Renal cortex interstitium (tissue), 11 donors: ENCODE data around the gene ADARB2. TPM values are rescaled to one million over a fixed set of nuclear protein-coding genes. Genes with fewer than 3 reads are reported as not detected.
"Not testable (repeated sequence)": the region's sequence is repeated elsewhere in the genome, so short reads cannot be mapped to it uniquely, and the experiment has no call there.

ENCODE experiments used
- DNase-seq, 11 donors: peaks; one replicate each; pipeline ENCODE4 v3.0.0-alpha.2; 2013; ENCODE audit warnings: low read depth in 9 of 11, low spot score in 4 of 11; ENCODE audit errors: extremely low read depth in 1 of 11
- polyA plus RNA-seq, 3 donors: library from polyadenylated mRNA; unstranded; fragments of 120-200 nt; gene quantifications; one replicate each; pipeline ENCODE4 v1.2.1, GENCODE V29; 2013; ENCODE audit not compliant: insufficient read length in 3 of 3

The ADARB2 gene
- polyA plus RNA-seq, 3 donors = 1.1 to 2.1 (median 1.5) TPM

DNA sequence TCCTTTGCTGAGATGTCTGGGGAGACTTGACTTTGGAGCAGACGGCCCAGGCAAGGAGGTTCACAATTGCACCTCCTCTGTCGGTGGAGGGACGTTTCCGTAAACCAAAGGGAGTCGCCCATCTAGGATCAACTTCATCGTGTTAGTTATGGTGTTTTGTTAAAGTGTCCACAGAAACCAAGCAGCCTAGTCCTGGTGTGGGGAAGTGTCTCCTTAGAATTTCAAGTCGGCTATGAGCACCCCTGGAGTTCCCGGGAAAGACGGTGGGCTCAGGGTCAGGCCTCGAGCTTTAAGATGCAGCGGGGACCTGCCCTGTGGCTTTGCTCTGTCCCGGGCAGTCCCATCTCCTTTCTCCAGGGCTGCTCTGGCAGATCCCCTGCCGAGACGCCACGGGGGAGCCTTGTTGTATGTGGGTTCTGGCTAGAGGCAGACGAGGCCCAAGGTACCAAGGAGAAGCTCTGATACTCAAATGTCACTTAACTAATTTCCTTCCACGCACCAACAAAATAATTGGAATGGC is 319.2 kb downstream of the ADARB2 start:
- DNase-seq = no peak

DNA sequence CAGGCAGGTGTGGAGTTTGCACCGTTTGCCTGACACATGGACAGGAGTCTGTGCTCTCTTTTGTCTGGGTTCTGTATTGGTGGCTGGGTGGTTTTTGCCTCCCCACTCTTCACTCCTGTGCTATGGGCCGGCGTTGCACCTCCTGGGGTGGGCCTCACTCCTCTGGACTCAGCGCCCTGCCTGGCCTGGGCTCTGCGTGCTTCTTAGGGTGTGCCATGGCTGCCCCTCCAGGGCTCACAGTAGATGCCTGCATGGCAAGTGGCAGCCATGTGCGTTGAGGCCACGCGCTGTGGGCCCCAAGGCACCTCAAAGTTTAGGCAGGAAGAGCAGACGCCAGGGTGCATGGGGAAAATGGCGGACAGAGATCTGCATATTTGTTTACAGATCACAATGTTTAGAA is 319.8 kb downstream of the ADARB2 start:
- DNase-seq = no peak

DNA sequence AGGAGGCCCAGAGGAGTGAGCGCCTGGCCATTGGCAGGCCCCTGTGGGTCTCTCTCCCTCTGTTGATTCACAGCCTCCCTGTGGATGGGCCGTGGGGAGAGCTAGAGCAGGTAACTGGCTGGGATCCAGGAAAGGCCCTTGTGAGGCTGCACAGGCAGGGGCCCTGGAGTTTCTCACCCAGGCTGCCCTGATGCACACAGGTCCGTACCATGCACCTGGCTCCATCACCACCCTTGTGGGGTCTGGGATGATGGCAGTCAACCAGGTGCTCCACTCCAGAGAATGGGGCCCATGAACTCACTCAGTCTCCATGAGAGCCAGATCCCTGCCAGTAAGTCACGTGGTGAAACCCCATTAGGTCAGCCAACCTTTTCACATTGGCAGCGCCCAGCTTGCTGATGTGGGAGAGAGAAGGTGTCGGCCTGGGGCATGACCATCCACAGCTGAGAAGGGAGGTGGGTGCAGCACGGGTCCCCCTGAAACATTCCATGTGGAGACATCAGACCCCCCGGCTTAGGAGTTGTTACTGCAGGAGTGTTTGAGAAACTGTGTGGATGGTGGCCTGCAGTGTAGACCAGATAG is 320.8 kb downstream of the ADARB2 start:
- no peak for DNase-seq

DNA sequence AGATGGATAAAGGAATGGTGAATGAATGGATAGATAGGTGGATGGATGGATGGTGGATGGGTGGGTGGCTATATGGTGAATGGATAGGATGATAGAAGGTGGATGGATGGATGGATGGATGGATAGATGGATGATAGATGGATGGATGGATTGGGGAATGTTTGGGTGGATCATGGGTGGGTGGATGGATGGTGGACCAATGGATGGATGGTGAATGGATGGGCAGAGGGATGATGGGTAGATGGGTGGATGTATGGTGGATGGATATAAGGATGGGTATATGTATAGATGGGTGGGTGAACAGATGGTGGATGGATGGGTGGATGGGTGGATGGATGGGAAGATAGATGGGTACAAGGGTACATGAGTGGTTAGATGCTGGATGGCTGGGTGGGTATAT is 322.4 kb downstream of the ADARB2 start:
- no peak for DNase-seq

DNA sequence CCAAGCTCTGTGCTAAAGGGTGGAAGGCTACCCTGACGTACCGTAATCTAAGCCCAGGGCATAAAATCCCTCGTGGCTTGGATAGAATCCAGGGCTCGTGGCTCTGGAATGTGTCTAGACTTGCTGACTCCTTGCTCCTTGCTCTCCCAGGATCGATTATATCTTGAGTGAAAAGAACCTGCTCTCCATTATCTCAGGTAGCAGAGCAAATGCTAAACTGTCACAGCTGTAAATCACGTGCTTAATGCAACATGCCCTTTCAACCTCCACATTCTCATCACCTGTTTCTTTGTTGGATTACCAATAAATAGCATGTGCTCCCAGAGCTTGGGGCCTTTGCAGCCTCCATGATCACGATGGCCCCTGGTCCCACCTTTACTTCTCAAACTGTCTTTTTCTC is 323.0 kb downstream of the ADARB2 start:
- not testable (repeated sequence) for DNase-seq

DNA sequence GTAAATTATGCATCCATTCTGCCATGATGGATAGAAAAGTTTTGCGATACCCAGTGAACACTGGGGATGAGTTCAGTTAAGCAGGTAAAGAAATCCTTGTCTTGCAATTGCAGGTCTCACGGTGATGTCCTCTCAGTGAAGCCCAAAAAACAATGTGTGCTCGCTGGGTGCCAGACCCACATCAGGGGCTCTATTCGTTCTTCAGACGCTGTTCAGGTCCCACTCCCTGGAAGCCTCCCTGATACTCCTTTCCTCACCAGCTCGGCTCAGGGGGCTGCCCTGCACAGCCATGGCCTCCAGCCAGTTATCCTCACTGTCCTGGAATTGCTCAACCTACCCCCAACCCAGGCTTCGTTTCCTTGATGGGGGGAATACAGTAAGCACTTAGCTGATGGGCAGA is 323.5 kb downstream of the ADARB2 start:
- DNase-seq = no peak

DNA sequence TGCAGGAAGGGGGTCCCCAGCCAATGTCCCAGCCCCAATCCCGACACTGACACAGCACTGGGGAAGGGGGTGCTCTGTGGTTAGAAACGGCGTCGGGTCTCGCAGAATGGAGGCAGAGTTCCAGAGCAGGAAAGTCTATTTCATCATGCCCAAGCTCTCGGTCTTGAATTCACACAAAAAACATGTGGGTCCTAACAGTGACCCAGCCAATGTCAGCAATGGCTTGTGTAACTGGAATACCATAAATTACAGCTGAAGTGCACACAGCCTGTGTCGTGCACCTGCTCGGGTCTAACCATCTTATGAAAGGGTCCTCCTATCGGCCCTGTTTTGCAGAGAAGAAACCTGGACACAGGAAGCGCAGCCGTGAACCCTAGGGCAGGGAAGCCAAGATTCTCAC is 324.1 kb downstream of the ADARB2 start:
- no peak for DNase-seq

DNA sequence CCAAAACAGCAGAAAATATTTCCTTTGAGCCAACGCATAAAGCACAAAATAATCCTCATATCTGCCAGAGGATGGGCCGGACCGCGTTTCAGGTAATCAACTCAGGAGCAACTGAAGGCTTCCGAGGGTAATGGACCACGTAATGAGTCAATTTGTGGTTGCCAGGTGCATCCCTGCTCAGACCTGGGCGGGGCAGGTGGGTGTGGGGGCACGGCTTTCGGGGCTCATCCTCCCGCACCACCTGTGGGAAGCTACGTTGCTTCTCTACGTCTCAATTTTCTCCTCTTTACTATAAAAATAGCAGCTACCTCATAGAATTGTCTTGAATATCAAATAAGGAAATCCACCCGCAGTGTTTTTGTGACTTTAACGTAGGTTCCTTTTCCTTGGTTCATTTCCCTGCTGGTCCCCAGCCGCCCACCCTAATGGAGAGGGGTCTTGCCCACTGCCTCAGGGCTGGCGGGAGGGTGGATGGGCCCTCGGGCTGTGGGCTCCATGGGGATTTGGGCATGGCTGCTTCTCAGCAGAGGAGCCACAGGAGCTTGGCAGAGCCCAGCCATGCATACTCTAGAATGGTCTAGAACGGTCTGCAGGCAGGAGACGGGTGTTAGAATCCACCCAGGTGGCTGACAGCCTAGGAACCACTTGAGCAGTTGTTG is 324.7 kb downstream of the ADARB2 start:
- no peak for DNase-seq

DNA sequence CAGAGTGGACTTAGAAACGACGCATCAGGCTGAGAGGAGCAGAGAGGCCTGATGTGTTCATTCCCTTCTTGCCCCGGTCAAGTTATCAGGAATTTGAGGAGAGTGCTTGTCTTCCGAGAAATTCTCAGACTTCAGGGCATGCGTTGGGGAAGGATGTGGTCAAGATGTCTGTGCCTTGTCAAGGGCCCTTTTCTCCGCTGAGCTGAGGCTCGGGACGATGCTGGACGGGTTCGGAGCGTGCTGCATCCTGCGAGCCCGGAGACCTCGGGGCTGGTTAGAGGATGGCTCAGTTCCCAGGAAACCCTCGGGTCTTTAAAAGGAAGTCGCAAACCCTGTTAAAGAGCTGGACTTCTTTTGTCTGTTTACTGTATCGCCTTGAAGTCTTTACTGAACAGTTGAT is 325.4 kb downstream of the ADARB2 start:
- no peak for DNase-seq

DNA sequence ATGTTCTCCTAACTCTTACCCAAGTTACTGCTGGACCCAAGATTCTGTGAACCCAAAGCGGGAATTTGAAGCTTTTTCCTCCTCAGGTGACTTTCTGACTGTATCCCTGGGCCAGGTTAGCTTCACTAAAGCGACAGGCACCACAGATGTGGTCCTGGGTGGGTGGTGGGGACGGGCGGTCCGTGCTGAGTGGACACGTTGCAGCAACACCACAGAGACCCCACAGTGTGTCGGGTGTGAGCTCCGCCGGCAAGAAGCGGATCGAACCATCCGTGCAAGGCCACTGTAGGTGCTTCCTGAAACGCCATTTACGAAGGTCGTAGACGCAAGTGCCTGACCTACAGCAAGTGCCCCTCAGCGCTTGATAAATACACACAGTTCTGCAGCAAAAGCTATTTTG is 325.9 kb downstream of the ADARB2 start:
- DNase-seq = no peak

DNA sequence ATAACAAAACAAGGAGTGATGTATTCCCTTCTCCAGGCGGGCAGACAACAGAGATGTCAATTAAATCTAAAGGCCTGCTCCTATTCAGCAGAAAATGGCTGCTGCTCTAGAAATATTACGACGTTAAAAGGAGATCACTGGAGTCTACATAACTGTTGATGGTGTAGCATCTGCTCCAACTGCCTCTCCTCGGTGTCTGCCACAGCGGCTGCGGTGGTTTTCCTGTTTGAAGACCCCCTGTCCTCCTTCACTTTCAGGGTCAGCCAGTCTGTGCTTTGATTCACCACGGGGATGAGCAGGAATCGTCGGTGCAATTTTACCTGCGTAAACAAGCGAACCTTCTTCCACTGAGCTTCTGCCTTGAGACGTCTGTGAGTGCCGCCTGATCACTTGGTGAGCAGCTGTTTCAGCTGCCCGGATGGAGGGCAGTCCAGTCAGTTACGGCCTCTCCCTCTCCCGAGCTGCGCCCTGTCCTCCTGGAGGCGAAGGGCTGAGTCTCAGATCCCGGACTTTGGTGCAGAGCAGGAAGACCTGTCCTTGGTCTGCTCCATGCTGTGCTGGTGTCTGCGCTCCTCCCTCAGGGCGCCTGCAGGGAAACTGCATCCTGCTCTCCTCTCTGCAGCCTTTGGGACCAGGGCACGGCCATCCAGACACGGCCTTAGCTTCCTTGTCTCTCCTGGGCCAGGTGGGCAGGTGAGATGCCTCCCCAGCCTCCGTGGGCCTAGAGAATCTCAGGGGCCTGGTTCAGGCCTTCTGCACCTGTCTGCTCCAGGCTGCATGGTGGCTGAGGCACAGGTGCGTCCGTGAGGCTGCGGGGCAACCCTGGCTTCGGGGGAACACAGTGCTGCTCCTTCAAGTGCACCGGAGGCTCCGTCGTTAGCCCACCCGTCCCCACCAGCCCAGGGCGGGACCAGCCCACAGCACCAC is 326.6 kb downstream of the ADARB2 start:
- DNase-seq = no peak

DNA sequence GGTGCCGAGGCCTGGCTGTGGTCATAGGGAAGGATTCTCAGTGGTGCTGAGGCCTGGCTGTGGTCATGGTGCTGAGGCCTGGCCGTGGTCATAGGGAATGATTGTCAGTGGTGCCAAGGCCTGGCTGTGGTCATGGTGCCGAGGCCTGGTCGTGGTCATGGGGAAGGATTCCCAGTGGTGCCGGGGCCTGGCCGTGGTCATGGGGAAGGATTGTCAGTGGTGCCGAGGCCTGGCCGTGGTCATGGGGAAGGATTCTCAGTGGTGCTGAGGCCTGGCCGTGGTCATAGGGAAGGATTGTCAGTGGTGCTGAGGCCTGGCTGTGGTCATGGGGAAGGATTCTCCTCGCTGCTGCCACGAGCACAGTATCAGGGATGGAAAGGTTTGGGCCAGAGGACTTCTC is 327.3 kb downstream of the ADARB2 start:
- no peak for DNase-seq

DNA sequence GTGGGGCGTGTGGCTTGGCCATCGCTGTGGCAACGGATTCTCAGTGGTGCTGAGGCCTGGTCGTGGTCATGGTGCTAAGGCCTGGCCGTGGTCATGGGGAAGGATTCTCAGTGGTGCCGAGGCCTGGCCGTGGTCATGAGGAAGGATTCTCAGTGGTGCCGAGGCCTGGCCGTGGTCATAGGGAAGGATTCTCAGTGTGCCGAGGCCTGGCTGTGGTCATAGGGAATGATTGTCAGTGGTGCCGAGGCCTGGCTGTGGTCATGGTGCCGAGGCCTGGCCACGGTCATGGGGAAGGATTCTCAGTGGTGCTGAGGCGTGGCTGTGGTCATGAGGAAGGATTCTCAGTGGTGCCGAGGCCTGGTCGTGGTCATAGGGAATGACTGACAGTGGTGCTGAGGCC is 327.9 kb downstream of the ADARB2 start:
- no peak for DNase-seq

DNA sequence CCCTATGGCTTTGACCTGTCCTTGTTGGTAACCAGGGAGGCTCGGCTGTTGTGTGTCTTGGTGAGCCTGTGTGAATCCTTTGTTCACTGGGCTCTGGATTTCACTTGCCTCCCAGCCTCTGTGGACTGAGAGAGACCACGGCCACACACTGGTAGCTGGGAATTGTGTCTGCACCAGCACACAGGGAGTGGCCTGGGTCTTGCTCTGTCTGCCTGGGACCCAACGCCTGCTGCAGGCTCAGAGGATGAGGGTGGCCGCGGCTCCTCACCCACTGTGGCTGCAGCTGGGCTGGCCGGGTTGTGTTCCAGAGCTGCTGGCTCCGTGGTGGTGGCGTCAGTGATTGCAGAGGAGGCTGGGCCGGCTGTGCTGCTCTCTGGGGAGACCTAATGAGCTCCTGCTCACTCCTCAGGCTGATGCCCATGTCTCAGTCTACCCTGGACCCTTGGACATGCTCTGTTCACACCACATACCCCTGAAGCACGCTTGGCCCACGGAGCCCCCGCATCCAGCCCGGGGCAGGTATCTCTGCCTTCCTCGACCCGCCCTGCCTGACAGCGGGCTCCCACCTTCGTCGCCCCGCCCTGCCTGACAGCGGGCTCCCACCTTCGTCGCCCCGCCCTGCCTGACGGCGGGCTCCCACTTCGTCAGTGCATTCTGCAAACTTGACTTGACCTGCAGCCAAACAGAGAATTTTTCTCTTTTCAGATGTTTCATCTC is 328.5 kb downstream of the ADARB2 start:
- DNase-seq = no peak

DNA sequence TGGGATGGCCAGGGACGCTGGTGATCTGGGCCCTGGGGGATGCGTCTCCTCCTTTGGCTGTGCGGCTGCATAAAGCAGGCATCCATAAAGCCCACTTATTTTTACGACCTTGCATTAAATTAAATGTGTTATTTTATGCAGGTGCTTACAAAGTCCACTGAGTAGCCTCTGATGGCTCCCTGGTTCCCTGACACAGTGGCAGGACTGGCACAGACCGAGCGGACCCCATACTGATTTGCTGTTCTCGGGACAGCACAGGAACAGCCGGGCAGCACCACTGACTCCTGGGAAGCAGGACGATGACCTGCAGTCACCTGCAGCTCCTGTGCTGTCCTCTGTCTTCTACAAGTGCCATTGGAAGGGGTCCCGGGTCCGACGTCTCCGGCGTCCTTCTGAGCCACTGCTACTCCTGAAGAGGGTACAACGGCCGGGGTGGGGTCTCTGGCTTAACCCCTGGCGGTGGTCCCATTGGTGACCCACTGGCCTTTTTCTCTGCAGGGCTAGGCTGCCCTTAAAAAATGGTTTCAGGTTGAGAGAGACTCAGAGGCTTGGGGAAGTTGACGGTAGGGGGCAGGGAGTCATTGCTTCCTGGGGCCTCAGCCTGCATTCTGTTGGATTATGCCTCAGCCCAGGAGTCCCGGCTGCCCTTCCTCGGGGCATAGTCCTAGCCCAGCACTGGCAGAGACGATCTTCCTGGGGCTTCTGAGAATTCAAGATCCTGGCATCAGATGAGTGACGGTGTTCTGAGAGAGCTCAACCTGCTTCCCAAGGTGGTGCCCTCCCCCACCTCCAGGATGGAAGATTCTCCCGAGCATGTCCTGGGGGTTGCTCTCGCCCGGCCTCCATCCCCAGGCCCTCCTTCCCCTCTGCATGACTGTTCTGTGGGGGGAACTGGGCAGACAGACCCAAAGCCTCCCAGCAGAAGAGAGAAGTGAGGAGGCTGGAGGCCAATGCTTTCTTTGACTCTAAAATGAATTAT is 330.1 kb downstream of the ADARB2 start:
- DNase-seq = no peak

DNA sequence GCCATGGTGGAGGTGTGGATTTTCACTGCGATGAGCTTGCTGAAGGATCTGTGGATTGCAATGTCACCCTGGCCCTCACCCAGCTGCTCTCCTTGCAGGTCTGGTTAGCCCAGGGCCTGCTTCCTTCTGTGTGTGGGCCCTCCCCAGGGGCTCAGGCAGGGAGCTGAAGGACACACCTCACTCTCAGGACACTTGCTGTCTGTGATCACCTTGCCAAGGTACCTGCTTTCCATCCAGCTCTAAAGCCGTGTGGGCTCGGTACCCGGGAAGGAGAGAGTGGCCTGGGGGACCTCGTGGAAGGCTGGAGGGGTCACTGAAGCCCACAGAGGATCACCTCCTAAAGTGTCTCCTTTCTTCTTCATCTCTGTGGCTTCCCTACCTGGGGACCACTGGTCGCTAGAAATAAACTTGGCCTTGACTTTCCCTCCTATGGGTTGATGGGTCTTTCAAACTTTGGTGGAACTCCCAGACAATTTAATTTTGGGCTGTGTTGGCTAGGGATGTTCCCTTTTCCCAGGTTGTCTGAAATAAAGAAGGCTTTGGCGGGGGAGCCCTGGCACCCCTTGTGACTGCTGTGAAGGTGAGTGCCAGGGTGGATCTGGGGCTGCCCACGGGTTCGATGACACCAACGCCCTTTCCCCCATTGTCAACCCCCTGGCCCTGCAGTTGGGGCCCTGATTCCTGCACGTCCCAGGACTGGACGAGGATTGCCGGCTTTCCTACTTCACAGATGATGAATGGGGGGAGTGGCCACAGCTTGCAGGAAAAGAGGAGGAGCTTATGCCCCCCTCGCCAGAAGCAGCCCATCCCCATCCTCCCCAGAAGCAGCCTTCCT is 331.0 kb downstream of the ADARB2 start:
- no peak for DNase-seq
